ENCODE results near the gene SCRT2. TPM values are rescaled to one million over a fixed set of nuclear protein-coding genes. Genes with fewer than 3 reads are reported as not detected.

Gene SCRT2
- total RNA-seq, 1 donor from 2014 or later = not detected

DNA sequence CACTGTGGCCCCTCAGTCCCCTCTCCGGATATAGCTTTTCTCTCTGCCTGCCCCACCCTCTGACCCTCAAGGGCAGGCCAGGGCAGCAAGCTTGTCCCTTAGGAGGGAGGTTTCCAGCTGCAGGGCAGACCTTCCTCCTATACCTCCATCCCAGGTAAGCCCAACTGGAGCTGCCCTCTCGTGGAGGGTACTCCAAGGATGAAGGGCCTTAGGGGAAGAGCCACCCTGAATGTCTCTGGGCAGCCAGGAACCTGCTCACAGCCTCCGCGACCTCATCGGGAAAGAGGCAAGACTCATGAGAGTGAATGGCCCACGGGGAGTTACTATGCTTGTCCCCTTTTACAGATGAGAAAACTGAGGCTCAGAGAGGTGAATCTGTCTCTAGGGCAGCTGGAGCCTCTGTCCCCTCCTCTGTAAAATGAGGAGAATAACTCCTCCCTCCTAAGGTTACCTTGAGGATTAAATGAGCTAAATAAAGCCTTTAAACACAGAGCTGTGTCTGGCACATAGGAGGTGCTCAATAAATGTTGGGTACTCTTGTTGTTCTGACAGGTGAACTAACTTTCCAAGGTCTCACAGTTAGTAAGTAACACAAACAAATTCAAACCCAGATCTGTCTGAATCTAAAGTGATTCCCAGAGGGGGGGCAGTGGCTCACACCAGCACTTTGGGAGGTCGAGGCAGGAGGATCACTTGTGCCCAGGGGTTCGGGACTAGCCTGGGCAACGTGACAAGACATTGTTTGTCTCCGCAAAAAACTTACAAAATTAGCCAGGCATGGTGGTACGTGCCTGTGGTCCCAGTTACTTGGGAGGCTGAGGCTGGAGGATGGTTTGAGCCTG lies 34.7 kb downstream of the SCRT2 start:
- H3K27ac ChIP-seq (ENCODE audit: low read depth, low read length) = no peak overlapping the region

DNA sequence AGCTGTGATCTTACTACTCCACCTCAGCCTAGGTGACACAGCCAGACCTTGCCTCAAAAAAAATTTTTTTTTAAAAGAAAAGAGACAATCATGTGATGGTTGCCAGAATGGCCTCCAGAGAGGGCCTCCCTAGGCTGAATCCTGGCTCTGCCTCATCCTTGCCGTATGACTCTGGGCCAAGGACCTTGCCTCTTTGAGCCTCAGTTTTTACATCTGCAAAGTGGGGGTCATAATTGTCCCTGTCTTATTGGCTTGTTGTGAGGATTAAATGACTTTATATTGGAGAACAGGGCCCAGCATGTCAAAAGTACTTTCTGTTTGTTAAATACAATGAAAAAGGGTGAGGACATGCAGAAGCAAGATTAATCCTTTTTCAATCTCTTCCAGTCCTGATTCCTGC lies 37.0 kb downstream of the SCRT2 start:
- no peak overlapping the region for H3K4me3 ChIP-seq (ENCODE audit: low read length in 3 of 3)
- H3K27ac ChIP-seq (ENCODE audit: low read depth, low read length) = no peak overlapping the region
- no peak overlapping the region for H3K9ac ChIP-seq (ENCODE audit: low read depth in 1 of 3, low read length in 3 of 3)
- no peaks in the 10 kb centered on the region for H3K36me3 ChIP-seq (ENCODE audit: control insufficient read depth in 3 of 3, insufficient read depth in 3 of 3, low read length in 3 of 3)
- peaks cover 5 to 7% (median 5%) of the 10 kb centered on the region in 3 donors for H3K4me1 ChIP-seq (ENCODE audit: control insufficient read depth in 3 of 3, insufficient read depth in 3 of 3, low read length in 3 of 3)
- peaks cover 3 to 20% (median 14%) of the 10 kb centered on the region in 3 donors for H3K27me3 ChIP-seq (ENCODE audit: control insufficient read depth in 3 of 3, insufficient read depth in 3 of 3, low read length in 3 of 3)
- H3K9me3 ChIP-seq (ENCODE audit: control insufficient read depth in 3 of 3, low read length in 3 of 3) = no peaks in the 10 kb centered on the region

More for the DNA sequence above, 34.7 kb downstream of the SCRT2 start:
- no peaks in the 10 kb centered on the region for H3K9me3 ChIP-seq (ENCODE audit: control insufficient read depth in 3 of 3, low read length in 3 of 3)
- H3K36me3 ChIP-seq (ENCODE audit: control insufficient read depth in 3 of 3, insufficient read depth in 3 of 3, low read length in 3 of 3) = no peaks in the 10 kb centered on the region
- H3K27me3 ChIP-seq (ENCODE audit: control insufficient read depth in 3 of 3, insufficient read depth in 3 of 3, low read length in 3 of 3) = peaks cover 0 to 15% (median 11%) of the 10 kb centered on the region in 3 donors
- no peak overlapping the region for H3K4me3 ChIP-seq (ENCODE audit: low read length in 3 of 3)
- H3K9ac ChIP-seq (ENCODE audit: low read depth in 1 of 3, low read length in 3 of 3) = no peak overlapping the region
- H3K4me1 ChIP-seq (ENCODE audit: control insufficient read depth in 3 of 3, insufficient read depth in 3 of 3, low read length in 3 of 3) = peaks cover 5 to 15% (median 11%) of the 10 kb centered on the region in 3 donors

- H3K4me3 ChIP-seq (ENCODE audit: low read length in 3 of 3) = no peak overlapping the region
- no peaks in the 10 kb centered on the region for H3K9me3 ChIP-seq (ENCODE audit: control insufficient read depth in 3 of 3, low read length in 3 of 3)
- no peak overlapping the region for H3K27ac ChIP-seq (ENCODE audit: low read depth, low read length)
- H3K36me3 ChIP-seq (ENCODE audit: control insufficient read depth in 3 of 3, insufficient read depth in 3 of 3, low read length in 3 of 3) = no peaks in the 10 kb centered on the region
- peaks cover under 1 to 1% (median under 1%) of the 10 kb centered on the region in 3 donors for H3K4me1 ChIP-seq (ENCODE audit: control insufficient read depth in 3 of 3, insufficient read depth in 3 of 3, low read length in 3 of 3)
- H3K27me3 ChIP-seq (ENCODE audit: control insufficient read depth in 3 of 3, insufficient read depth in 3 of 3, low read length in 3 of 3) = peaks cover 3 to 11% (median 3%) of the 10 kb centered on the region in 3 donors
- no peak overlapping the region for H3K9ac ChIP-seq (ENCODE audit: low read depth in 1 of 3, low read length in 3 of 3)
Observed at GRCh38 chr20:637559-637958, 38.0 kb downstream of the SCRT2 start.

DNA sequence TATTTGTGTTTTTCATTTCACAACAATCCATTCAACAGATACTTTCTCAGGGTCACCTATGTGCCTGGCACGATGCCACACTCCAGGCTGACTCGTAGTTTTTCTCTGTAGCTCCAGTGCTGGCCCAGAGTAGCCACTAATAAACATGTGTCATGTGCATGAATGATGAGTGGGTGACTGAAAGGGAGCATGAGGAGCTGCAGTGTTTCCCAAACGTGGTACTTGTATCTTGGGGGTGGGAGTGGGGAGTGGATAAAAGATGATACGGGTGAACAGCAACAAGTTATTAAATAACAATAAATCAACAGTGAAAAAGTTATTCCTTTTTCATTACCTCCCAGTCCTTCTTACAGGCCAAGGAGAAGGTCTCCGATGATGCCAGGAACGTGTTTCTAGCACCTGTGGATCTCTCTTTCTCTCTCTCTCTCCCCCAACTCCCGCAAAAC lies 39.7 kb downstream of the SCRT2 start:
- Histone ChIP-seq H3K27ac (ENCODE audit: low read depth, low read length) (no peak overlapping the region), H3K36me3 (ENCODE audit: control insufficient read depth in 3 of 3, insufficient read depth in 3 of 3, low read length in 3 of 3) (no peaks in the 10 kb centered on the region), H3K4me3 (ENCODE audit: low read length in 3 of 3) (no peak overlapping the region), H3K9me3 (ENCODE audit: control insufficient read depth in 3 of 3, low read length in 3 of 3) (no peaks in the 10 kb centered on the region), H3K9ac (ENCODE audit: low read depth in 1 of 3, low read length in 3 of 3) (no peak overlapping the region), H3K27me3 (ENCODE audit: control insufficient read depth in 3 of 3, insufficient read depth in 3 of 3, low read length in 3 of 3) (peaks cover 3 to 11% (median 3%) of the 10 kb centered on the region in 3 donors), H3K4me1 (ENCODE audit: control insufficient read depth in 3 of 3, insufficient read depth in 3 of 3, low read length in 3 of 3) (no peaks in the 10 kb centered on the region)

DNA sequence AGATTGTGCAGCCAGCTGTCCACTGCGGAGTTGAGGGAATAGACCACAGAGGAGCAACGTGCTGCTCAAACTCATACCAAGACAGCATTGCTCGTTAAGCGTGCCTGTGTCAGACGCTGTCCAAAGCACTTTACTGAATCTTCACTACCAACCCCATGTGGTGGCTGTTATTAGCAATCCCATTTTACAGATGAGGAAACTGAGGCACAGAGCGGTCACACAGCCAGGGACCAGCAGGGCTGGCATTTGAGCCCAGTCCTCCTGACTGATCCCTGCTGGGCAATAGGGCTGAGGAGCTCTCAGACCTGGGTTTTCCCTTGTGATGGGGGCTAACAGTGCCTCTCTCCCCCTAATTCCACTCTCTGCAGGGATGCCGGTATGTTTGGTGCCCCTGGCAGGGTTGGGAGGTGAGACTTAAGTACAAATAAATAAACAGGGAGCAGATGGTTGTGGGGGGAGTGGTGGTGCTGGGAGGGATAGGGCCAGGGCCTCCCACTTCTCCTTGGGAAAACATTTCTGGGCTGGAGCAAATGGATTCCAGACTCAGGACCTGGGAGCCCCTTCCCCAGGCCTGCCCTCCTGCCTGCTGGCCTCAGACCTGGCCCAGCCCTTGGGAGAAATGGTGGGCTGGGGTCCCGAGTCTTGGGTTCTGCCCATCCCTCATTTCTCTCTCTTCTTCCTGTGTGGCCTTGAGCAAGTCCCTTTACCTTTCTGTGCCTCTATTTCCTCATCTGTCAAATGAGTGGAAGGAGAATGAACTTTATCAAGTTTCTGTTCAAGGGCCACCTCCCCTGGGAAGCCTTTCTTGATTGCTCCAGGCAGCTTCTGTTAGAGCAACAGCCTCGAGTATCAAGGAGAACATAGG lies 40.3 kb downstream of the SCRT2 start:
- Histone ChIP-seq H3K27ac (ENCODE audit: low read depth, low read length) (no peak overlapping the region), H3K27me3 (ENCODE audit: control insufficient read depth in 3 of 3, insufficient read depth in 3 of 3, low read length in 3 of 3) (peaks cover 3 to 15% (median 3%) of the 10 kb centered on the region in 3 donors), H3K4me3 (ENCODE audit: low read length in 3 of 3) (no peak overlapping the region), H3K9me3 (ENCODE audit: control insufficient read depth in 3 of 3, low read length in 3 of 3) (no peaks in the 10 kb centered on the region), H3K9ac (ENCODE audit: low read depth in 1 of 3, low read length in 3 of 3) (no peak overlapping the region), H3K4me1 (ENCODE audit: control insufficient read depth in 3 of 3, insufficient read depth in 3 of 3, low read length in 3 of 3) (no peaks in the 10 kb centered on the region), H3K36me3 (ENCODE audit: control insufficient read depth in 3 of 3, insufficient read depth in 3 of 3, low read length in 3 of 3) (no peaks in the 10 kb centered on the region)

DNA sequence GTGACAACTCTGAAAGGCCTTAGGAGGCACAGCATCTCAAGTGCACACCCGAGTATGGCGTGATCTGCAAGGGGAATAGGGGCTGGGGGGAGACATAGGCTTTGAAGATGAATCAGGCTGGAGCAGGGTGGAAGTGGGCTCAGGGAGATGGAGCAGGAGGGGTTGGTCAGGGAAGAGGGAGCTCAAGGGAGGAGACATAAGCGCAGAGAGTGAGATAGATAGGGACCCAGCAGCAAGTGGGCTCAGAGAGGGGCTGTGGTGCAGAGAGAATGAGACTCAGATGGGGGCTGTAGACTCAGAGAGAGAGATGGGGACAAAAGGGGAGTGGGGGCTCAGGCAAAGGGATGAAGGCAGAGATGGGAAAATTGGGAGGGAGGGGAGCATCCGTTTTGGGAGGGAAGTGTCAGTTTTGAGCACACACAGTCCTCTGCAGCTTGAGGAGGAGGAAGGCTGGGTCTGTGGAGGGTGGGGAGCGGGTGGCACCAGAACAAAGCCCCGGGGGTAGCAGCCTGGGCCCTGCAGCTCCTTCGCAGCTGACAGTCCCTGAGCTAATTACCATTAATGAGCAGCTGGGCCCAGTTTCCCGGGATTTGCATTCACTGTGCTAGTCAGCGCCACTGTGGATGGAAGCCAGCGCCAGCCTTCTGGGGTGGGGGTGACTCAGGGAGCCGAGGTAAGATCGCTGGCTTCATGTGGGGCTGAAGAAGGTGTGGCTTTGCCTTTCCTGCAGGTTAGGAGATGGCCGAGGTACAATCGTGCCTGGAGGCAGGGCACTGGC lies 41.3 kb downstream of the SCRT2 start:
- Histone ChIP-seq H3K4me1 (ENCODE audit: control insufficient read depth in 3 of 3, insufficient read depth in 3 of 3, low read length in 3 of 3) (no peaks in the 10 kb centered on the region), H3K4me3 (ENCODE audit: low read length in 3 of 3) (no peak overlapping the region), H3K9me3 (ENCODE audit: control insufficient read depth in 3 of 3, low read length in 3 of 3) (no peaks in the 10 kb centered on the region), H3K9ac (ENCODE audit: low read depth in 1 of 3, low read length in 3 of 3) (no peak overlapping the region), H3K36me3 (ENCODE audit: control insufficient read depth in 3 of 3, insufficient read depth in 3 of 3, low read length in 3 of 3) (no peaks in the 10 kb centered on the region), H3K27me3 (ENCODE audit: control insufficient read depth in 3 of 3, insufficient read depth in 3 of 3, low read length in 3 of 3) (peaks cover 3 to 17% (median 5%) of the 10 kb centered on the region in 3 donors), H3K27ac (ENCODE audit: low read depth, low read length) (no peak overlapping the region)

DNA sequence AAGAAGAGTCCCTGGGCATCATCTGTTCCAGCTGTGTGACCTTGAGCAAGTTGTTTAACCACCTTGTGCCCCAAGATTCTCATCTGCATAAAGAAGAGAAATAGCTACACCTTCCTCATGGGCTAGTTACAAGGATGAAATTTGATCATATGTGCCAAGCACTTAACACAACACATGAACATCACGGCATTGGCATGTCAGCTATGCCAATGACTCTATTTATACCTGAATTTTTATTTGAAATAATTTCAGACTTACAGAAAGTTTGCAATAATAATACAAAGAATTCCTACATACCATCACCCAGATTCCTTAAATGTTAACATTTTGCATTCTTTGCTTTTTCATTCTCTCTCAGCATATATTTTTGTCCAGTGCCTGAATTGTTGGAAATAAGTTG lies 44.5 kb downstream of the SCRT2 start:
- no peaks in the 10 kb centered on the region for H3K4me1 ChIP-seq (ENCODE audit: control insufficient read depth in 3 of 3, insufficient read depth in 3 of 3, low read length in 3 of 3)
- no peak overlapping the region for H3K27ac ChIP-seq (ENCODE audit: low read depth, low read length)
- no peak overlapping the region for H3K9ac ChIP-seq (ENCODE audit: low read depth in 1 of 3, low read length in 3 of 3)
- peaks cover 3 to 17% (median 10%) of the 10 kb centered on the region in 3 donors for H3K27me3 ChIP-seq (ENCODE audit: control insufficient read depth in 3 of 3, insufficient read depth in 3 of 3, low read length in 3 of 3)
- H3K9me3 ChIP-seq (ENCODE audit: control insufficient read depth in 3 of 3, low read length in 3 of 3) = no peaks in the 10 kb centered on the region
- no peaks in the 10 kb centered on the region for H3K36me3 ChIP-seq (ENCODE audit: control insufficient read depth in 3 of 3, insufficient read depth in 3 of 3, low read length in 3 of 3)
- no peak overlapping the region for H3K4me3 ChIP-seq (ENCODE audit: low read length in 3 of 3)

- Histone ChIP-seq H3K4me1 (ENCODE audit: control insufficient read depth in 3 of 3, insufficient read depth in 3 of 3, low read length in 3 of 3) (no peaks in the 10 kb centered on the region), H3K27ac (ENCODE audit: low read depth, low read length) (no peak overlapping the region), H3K9ac (ENCODE audit: low read depth in 1 of 3, low read length in 3 of 3) (no peak overlapping the region), H3K4me3 (ENCODE audit: low read length in 3 of 3) (no peak overlapping the region), H3K9me3 (ENCODE audit: control insufficient read depth in 3 of 3, low read length in 3 of 3) (no peaks in the 10 kb centered on the region), H3K36me3 (ENCODE audit: control insufficient read depth in 3 of 3, insufficient read depth in 3 of 3, low read length in 3 of 3) (no peaks in the 10 kb centered on the region), H3K27me3 (ENCODE audit: control insufficient read depth in 3 of 3, insufficient read depth in 3 of 3, low read length in 3 of 3) (peaks cover 0 to 18% (median 12%) of the 10 kb centered on the region in 3 donors)
Observed at GRCh38 chr20:626579-626978, 49.0 kb downstream of the SCRT2 start.

DNA sequence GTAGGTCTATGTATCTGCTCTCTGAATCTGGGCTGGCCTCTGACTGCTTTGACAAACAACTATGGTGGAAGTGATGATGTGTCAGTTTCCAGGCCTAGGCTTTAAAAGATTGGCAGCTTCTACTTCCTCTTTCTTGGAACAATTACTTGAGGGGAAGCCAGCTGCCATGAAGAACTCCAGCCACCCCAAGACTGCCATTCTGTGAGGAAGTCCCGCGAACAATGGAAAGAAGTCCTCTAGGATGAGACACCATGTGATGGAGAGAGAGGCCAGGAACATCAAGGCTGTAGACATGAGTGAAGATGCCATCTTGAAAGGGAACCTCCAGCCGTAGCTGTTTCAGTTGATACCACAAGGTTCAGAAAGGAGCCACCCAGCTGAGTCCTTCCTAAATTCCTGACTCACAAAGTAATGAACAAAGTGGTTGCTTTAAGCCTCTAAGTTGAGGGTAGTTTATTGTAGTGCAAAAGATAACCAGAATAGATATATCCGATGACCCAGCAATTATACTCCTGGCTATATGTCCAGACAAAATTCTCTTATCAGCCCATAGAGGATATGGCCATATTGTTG lies 50.2 kb downstream of the SCRT2 start:
- Histone ChIP-seq H3K36me3 (ENCODE audit: control insufficient read depth in 3 of 3, insufficient read depth in 3 of 3, low read length in 3 of 3) (no peaks in the 10 kb centered on the region), H3K4me3 (ENCODE audit: low read length in 3 of 3) (no peak overlapping the region), H3K27me3 (ENCODE audit: control insufficient read depth in 3 of 3, insufficient read depth in 3 of 3, low read length in 3 of 3) (peaks cover 2 to 17% (median 12%) of the 10 kb centered on the region in 3 donors), H3K4me1 (ENCODE audit: control insufficient read depth in 3 of 3, insufficient read depth in 3 of 3, low read length in 3 of 3) (no peaks in the 10 kb centered on the region), H3K9ac (ENCODE audit: low read depth in 1 of 3, low read length in 3 of 3) (no peak overlapping the region), H3K27ac (ENCODE audit: low read depth, low read length) (no peak overlapping the region), H3K9me3 (ENCODE audit: control insufficient read depth in 3 of 3, low read length in 3 of 3) (no peaks in the 10 kb centered on the region)

All from skeletal muscle tissue (tissue), 4 donors.